Keratinocyte (primary cell): Measurements from ENCODE around the gene DCBLD2. TPM values are rescaled to one million over a fixed set of nuclear protein-coding genes. Genes with fewer than 3 reads are reported as not detected.

Experiments used
- DNase-seq: peaks from one replicate; pipeline ENCODE4 v3.0.0-alpha.2; 2011; ENCODE audit warnings: low read depth, missing footprints, low spot score
- FAIRE-seq: peaks from 2 replicates; lab custom pipeline; 2011; peaks lifted over from hg19 to GRCh38; lab: Jason Lieb, UNC
- H2AFZ ChIP-seq: 2 replicates; pipeline ENCODE4 v1.6.0; 2012; ENCODE audit warnings: low read length, control low read depth, inconsistent platforms; ENCODE audit not compliant: control insufficient read depth
- H3K27ac ChIP-seq: 2 replicates; pipeline ENCODE4 v1.5.1; 2011; ENCODE audit warnings: low read length; ENCODE audit not compliant: control insufficient read depth, insufficient read depth
- H3K27me3 ChIP-seq: 3 replicates; pipeline ENCODE4 v1.6.0; 2011; ENCODE audit warnings: low read length; ENCODE audit not compliant: control insufficient read depth, insufficient read depth; ENCODE audit errors: extremely low read depth
- H3K36me3 ChIP-seq, 2 experiments: 2 replicates in 1 of 2; 3 replicates in 1 of 2; pipeline ENCODE4 v1.5.1; 2011; ENCODE audit warnings: low read length in 2 of 2, mild to moderate bottlenecking in 1 of 2; ENCODE audit not compliant: control insufficient read depth in 2 of 2, insufficient read depth in 2 of 2; ENCODE audit errors: extremely low read depth in 1 of 2
- H3K4me1 ChIP-seq: 3 replicates; pipeline ENCODE4 v1.5.1; 2011; ENCODE audit warnings: low read length; ENCODE audit not compliant: control insufficient read depth, insufficient read depth; ENCODE audit errors: extremely low read depth
- H3K4me2 ChIP-seq: 3 replicates; pipeline ENCODE4 v1.6.0; 2011; ENCODE audit warnings: low read depth, low read length; ENCODE audit not compliant: control insufficient read depth, insufficient read depth; ENCODE audit errors: extremely low read depth
- H3K4me3 ChIP-seq, 3 experiments: fragments of 200-600 bp in 1 of 3; sonication (generic) in 1 of 3; 2 replicates in 2 of 3; 3 replicates in 1 of 3; pipeline ENCODE4 v1.5.1; 2011 to 2016; ENCODE audit warnings: low read length in 3 of 3, mild to moderate bottlenecking in 3 of 3, control low read depth in 2 of 3, inconsistent platforms in 1 of 3, low read depth in 1 of 3, mixed read lengths in 1 of 3, mixed run types in 1 of 3, moderate library complexity in 1 of 3; ENCODE audit not compliant: control insufficient read depth in 2 of 3, insufficient read depth in 2 of 3; ENCODE audit errors: extremely low read depth in 1 of 3
- H3K79me2 ChIP-seq: 2 replicates; pipeline ENCODE4 v1.6.0; 2012; ENCODE audit warnings: low read length; ENCODE audit not compliant: control insufficient read depth, insufficient read depth
- H3K9ac ChIP-seq: 3 replicates; pipeline ENCODE4 v1.6.0; 2011; ENCODE audit warnings: low read length; ENCODE audit not compliant: control insufficient read depth, insufficient read depth; ENCODE audit errors: extremely low read depth
- H3K9me1 ChIP-seq: 3 replicates; pipeline ENCODE4 v1.6.0; 2011; ENCODE audit warnings: low read length; ENCODE audit not compliant: control insufficient read depth, insufficient read depth; ENCODE audit errors: extremely low read depth
- H3K9me3 ChIP-seq: 2 replicates; pipeline ENCODE4 v1.5.1; 2012; ENCODE audit warnings: low read depth, low read length; ENCODE audit not compliant: control insufficient read depth
- H4K20me1 ChIP-seq: 3 replicates; pipeline ENCODE4 v1.6.0; 2011; ENCODE audit warnings: low read length; ENCODE audit not compliant: control insufficient read depth, insufficient read depth; ENCODE audit errors: extremely low read depth
- EZH2 ChIP-seq: IDR thresholded peaks from one replicate; pipeline ENCODE4 v1.6.1; 2012; ENCODE audit warnings: inconsistent platforms, mild to moderate bottlenecking, low read length, moderate library complexity
- dilution Hi-C: fragments of 300-500 bp; cut with MboI; formaldehyde crosslinking; loops from one replicate; pipeline ENCODE4 v1.7.0; 2020; ENCODE audit warnings: low sequenced_read_pairs; ENCODE audit not compliant: extremely low pct_ligation_motif_present
- polyA plus RNA-seq, 5 experiments: library from polyadenylated mRNA; depleted of rRNA in 3 of 5; stranded (reverse) in 3 of 5; stranded (forward) in 1 of 5; unstranded in 1 of 5; fragments of >200 nt; gene quantifications; 1 replicate in 1 of 5; 2 replicates in 3 of 5; 3 replicates in 1 of 5; pipeline versions ENCODE4 v1.2.1 to v1.2.3, GENCODE V29; 2011 to 2012; ENCODE audit warnings: missing spikeins in 2 of 5, low read depth in 1 of 5, low replicate concordance in 1 of 5
- TF ChIP-seq, protein P1 (sequence below), 3 experiments: IDR thresholded peaks in 1 of 3; conservative IDR thresholded peaks in 1 of 3; optimal IDR thresholded peaks in 1 of 3; 2 replicates in 2 of 3; 3 replicates in 1 of 3; pipeline versions ENCODE3 to v1.5.1; 2011; ENCODE audit warnings: low read length in 3 of 3, mild to moderate bottlenecking in 3 of 3, moderate library complexity in 2 of 3, control low read depth in 1 of 3, inconsistent platforms in 1 of 3; ENCODE audit not compliant: insufficient read depth in 2 of 3; ENCODE audit errors: extremely low read depth in 1 of 3

DCBLD2 gene
- polyA plus RNA-seq, 1 donor (not counting 4 experiments of a cell fraction or from before 2014, with no cell fraction given): 465 TPM

DNA sequence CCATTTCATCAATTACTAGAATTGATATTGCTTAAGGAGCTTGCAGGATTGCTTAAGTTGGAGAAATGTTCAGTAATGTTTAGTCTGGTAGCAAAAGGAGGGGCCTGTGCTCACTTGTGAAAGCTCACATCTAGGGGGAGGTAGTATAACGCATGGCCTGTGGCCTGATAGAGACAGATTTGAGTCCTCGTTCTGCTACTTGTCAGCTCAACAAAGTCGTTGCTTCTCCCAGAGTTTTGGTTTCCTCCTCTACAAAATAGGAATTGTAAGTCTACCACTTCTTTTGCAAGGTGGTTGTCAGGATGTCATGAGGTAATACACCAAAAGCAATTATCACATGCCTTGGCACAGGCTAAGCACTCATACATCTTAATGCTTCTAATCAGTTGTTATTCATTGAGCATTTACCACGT lies 137.0 kb downstream of the DCBLD2 start:
- H3K9me1 ChIP-seq: no peaks in the 10 kb centered on the region
- H3K4me2 ChIP-seq: no peak overlapping the region
- H3K9me3 ChIP-seq: no peaks in the 10 kb centered on the region
- no peaks in the 10 kb centered on the region for H3K79me2 ChIP-seq
- no peak overlapping the region for H2AFZ ChIP-seq
- dilution Hi-C loops: no loop called here
- no peak for FAIRE-seq
- H3K27me3 ChIP-seq: no peaks in the 10 kb centered on the region
- H3K4me1 ChIP-seq: peaks cover 5% of the 10 kb centered on the region
- H3K36me3 ChIP-seq: no peaks in the 10 kb centered on the region
- no peak overlapping the region for H3K4me3 ChIP-seq
- H3K9ac ChIP-seq: no peak overlapping the region
- DNase-seq: no peak
- no peak overlapping the region for H3K27ac ChIP-seq
- TF ChIP-seq EZH2: no peak
- TF ChIP-seq, protein P1, sequence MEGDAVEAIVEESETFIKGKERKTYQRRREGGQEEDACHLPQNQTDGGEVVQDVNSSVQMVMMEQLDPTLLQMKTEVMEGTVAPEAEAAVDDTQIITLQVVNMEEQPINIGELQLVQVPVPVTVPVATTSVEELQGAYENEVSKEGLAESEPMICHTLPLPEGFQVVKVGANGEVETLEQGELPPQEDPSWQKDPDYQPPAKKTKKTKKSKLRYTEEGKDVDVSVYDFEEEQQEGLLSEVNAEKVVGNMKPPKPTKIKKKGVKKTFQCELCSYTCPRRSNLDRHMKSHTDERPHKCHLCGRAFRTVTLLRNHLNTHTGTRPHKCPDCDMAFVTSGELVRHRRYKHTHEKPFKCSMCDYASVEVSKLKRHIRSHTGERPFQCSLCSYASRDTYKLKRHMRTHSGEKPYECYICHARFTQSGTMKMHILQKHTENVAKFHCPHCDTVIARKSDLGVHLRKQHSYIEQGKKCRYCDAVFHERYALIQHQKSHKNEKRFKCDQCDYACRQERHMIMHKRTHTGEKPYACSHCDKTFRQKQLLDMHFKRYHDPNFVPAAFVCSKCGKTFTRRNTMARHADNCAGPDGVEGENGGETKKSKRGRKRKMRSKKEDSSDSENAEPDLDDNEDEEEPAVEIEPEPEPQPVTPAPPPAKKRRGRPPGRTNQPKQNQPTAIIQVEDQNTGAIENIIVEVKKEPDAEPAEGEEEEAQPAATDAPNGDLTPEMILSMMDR (optimal IDR thresholded peaks at IDR 0.05 in 1 of 3, IDR thresholded peaks at IDR 0.05 in 1 of 3, conservative IDR thresholded peaks at IDR 0.05 in 1 of 3; ENCODE audit: extremely low read depth in 1 of 3, insufficient read depth in 2 of 3, low read length in 3 of 3): no peak
- H4K20me1 ChIP-seq: no peaks in the 10 kb centered on the region

DNA sequence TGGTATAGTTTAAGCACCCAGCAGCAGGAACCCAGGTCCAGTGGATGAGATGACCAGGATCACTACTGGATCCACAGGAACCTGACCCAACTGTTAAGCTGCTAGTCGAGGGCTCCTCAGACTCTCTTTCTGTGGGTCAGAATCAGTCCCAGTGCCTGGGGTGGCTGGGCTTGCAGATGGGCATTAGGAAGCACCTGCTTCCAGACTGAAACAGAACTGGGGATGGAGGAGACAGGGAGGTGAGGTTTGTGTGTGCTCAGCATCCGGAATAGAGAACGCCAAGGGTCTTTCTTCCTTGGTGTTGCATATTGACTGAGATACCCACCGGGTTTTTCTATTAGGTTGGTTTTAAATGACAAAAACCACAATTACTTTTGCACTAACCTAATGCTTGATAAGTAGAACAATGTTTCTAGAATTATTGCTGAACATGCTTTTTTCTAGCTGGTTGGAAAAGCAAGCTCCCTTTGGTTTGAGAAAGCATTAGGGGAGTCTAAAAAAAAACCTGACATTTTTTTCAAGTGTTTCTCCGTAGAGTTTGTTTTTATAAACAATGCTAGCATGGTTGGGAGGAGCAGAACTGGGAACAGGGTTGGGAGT lies 137.6 kb downstream of the DCBLD2 start:
- Histone ChIP-seq H3K9ac (no peak overlapping the region), H3K4me1 (peaks cover 5% of the 10 kb centered on the region), H3K4me2 (no peak overlapping the region), H3K9me3 (no peaks in the 10 kb centered on the region), H3K79me2 (no peaks in the 10 kb centered on the region), H4K20me1 (no peaks in the 10 kb centered on the region), H3K36me3 (no peaks in the 10 kb centered on the region), H2AFZ (no peak overlapping the region), H3K27me3 (no peaks in the 10 kb centered on the region), H3K9me1 (no peaks in the 10 kb centered on the region), H3K4me3 (no peak overlapping the region), H3K27ac (no peak overlapping the region)
- DNase-seq: no peak
- no peak for FAIRE-seq
- no peak for TF ChIP-seq EZH2
- TF ChIP-seq, protein P1 (optimal IDR thresholded peaks at IDR 0.05 in 1 of 3, IDR thresholded peaks at IDR 0.05 in 1 of 3, conservative IDR thresholded peaks at IDR 0.05 in 1 of 3; ENCODE audit: extremely low read depth in 1 of 3, insufficient read depth in 2 of 3, low read length in 3 of 3): no peak
- dilution Hi-C loops: no loop called here
